ENCODE results near the gene AARSD1.
A peak's percentile ranks its signal among the peaks of the same experiment; 100 is the strongest.
"Not testable (repeated sequence)": the region's sequence is repeated elsewhere in the genome, so short reads cannot be mapped to it uniquely, and the experiment has no call there.

The AARSD1 gene

GRCh38 chr17:43006639-43007551 lies 42.6 kb upstream of the AARSD1 start, which contains the start of gene IFI35:
TSS of gene IFI35 (plus strand) at chr17:43006784. CDS start at chr17:43006948, 164 bp downstream.
- H3K36me3 ChIP-seq (ENCODE audit: insufficient read depth) = peaks cover 5% of the 10 kb centered on the region; the same call in 1 of the 2 replicates
- no peak within 1 kb of the TSS for H3K4me3 ChIP-seq (IDR thresholded peaks at IDR 0.05; ENCODE audit: insufficient read depth, low read depth, low read length)
- peak within 1 kb of the TSS; percentile 74 for H3K27ac ChIP-seq
- H3K4me2 ChIP-seq = peak within 1 kb of the TSS; percentile 53
- H3K4me1 ChIP-seq (ENCODE audit: low read depth, poor library complexity, severe bottlenecking) = peaks cover 12% of the 10 kb centered on the region
- no peaks in the 10 kb centered on the region for H4K20me1 ChIP-seq (ENCODE audit: insufficient read depth)
- peak within 1 kb of the TSS; percentile 47 for H2AFZ ChIP-seq (ENCODE audit: low read depth)
- TF ChIP-seq CTCF (conservative IDR thresholded peaks at IDR 0.05; ENCODE audit: low read depth, low read length) = peak; percentile 37; the same call in 1 of the 2 replicates
- peak within 1 kb of the TSS; percentile 67; the same call in 1 of the 2 replicates for H3K9ac ChIP-seq
- H3K79me2 ChIP-seq (ENCODE audit: insufficient read depth, low read depth) = peaks cover 4% of the 10 kb centered on the region; the same call in 1 of the 2 replicates
- H3K27me3 ChIP-seq (ENCODE audit: insufficient read depth, low read depth) = no peaks in the 10 kb centered on the region

DNA sequence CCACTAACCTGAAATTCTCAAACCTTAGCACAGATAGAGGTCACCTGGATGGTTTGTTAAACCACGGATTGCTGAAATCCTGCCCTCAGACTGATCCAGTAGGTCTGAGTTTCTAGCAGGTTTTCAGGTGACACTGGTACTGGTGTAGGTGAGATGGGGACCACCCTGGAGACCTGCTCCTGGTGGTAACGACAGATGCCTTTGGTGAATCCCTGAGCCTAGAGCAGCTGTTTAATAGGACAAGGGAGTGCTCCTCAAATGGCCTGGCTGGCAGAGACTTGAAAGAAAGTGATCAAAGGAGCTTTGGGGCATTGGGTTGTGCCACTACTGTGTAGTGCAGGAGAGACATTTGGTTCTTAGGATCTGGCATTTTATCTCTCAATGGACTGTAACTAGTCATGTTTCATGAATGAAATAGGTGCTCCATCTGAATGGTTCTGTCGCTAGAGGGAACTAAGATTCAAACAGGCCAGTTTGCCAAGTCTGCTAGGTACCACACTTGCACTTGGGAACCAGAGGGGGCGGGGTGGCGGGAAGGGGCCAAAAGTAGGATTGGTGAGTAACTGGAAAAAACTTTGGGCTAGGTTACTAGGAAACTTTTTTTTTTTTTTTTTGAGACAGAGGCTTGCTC lies 39.4 kb upstream of the AARSD1 start:
- no peak overlapping the region for H2AFZ ChIP-seq (ENCODE audit: low read depth)
- no peak overlapping the region for H3K4me3 ChIP-seq (IDR thresholded peaks at IDR 0.05; ENCODE audit: insufficient read depth, low read depth, low read length)
- peak overlapping the region; percentile 9; the same call in 1 of the 2 replicates for H3K27ac ChIP-seq
- peaks cover 21% of the 10 kb centered on the region for H3K79me2 ChIP-seq (ENCODE audit: insufficient read depth, low read depth)
- TF ChIP-seq CTCF (conservative IDR thresholded peaks at IDR 0.05; ENCODE audit: low read depth, low read length) = no peak
- H3K27me3 ChIP-seq (ENCODE audit: insufficient read depth, low read depth) = no peaks in the 10 kb centered on the region
- H3K4me1 ChIP-seq (ENCODE audit: low read depth, poor library complexity, severe bottlenecking) = peaks cover 22% of the 10 kb centered on the region
- no peak overlapping the region for H3K9ac ChIP-seq
- peaks cover 9% of the 10 kb centered on the region; the same call in 1 of the 2 replicates for H3K36me3 ChIP-seq (ENCODE audit: insufficient read depth)
- 0 out of 2 replicates have a peak, but pooled peaks cover 2% of the 10 kb centered on the region for H4K20me1 ChIP-seq (ENCODE audit: insufficient read depth)
- H3K4me2 ChIP-seq = no peak overlapping the region

- not testable (repeated sequence) for H3K36me3 ChIP-seq (ENCODE audit: insufficient read depth); H2AFZ ChIP-seq (ENCODE audit: low read depth); H3K9ac ChIP-seq; H3K4me3 ChIP-seq (IDR thresholded peaks at IDR 0.05; ENCODE audit: insufficient read depth, low read depth, low read length); H3K27me3 ChIP-seq (ENCODE audit: insufficient read depth, low read depth); H3K27ac ChIP-seq; H4K20me1 ChIP-seq (ENCODE audit: insufficient read depth); H3K4me2 ChIP-seq
- H3K79me2 ChIP-seq (ENCODE audit: insufficient read depth, low read depth) = peaks cover 21% of the 10 kb centered on the region
- peaks cover 17% of the 10 kb centered on the region for H3K4me1 ChIP-seq (ENCODE audit: low read depth, poor library complexity, severe bottlenecking)
Observed at GRCh38 chr17:43000894-43001293, 36.6 kb upstream of the AARSD1 start.

DNA sequence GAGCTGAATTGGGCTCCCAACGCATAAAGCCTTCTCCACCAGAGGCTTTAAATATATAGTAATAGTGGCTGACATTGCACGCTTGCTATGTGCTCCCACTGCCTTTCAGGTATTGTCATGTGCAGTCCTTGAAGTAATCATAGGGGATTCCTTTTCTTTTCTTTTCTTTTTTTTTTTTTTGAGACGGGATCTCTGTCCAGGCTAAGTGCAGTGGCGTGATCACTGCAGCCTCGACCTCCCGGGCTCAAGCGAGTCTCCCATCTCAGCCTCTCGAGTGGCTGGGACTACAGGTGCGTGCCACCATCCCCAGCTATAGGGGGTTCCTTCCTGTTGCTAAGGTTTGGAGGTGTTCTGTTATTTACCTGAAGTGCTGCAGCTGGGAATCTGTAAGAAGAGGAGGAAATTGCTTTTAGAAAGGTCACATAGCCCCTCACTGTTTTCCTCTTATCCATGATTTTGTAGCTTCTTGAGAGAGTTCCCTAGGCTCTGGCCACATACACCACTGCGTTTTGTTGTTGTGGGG lies 34.8 kb upstream of the AARSD1 start:
- no peaks in the 10 kb centered on the region for H3K27me3 ChIP-seq (ENCODE audit: insufficient read depth, low read depth)
- peak overlapping the region; percentile 87 for H3K27ac ChIP-seq
- peaks cover 17% of the 10 kb centered on the region for H3K4me1 ChIP-seq (ENCODE audit: low read depth, poor library complexity, severe bottlenecking)
- H3K79me2 ChIP-seq (ENCODE audit: insufficient read depth, low read depth) = peaks cover 21% of the 10 kb centered on the region
- H3K36me3 ChIP-seq (ENCODE audit: insufficient read depth) = peaks cover 9% of the 10 kb centered on the region; the same call in 1 of the 2 replicates
- no peak overlapping the region for H2AFZ ChIP-seq (ENCODE audit: low read depth)
- H3K9ac ChIP-seq = peak overlapping the region; percentile 98
- H3K4me3 ChIP-seq (IDR thresholded peaks at IDR 0.05; ENCODE audit: insufficient read depth, low read depth, low read length) = no peak overlapping the region
- peak overlapping the region; percentile 85 for H3K4me2 ChIP-seq
- no peak for TF ChIP-seq CTCF (conservative IDR thresholded peaks at IDR 0.05; ENCODE audit: low read depth, low read length)
- H4K20me1 ChIP-seq (ENCODE audit: insufficient read depth) = 0 out of 2 replicates have a peak, but pooled peaks cover 2% of the 10 kb centered on the region
